HepG2 (cell line): ENCODE measurements around the gene HS6ST2. TPM values are rescaled to one million over a fixed set of nuclear protein-coding genes. Genes with fewer than 3 reads are reported as not detected.

ENCODE experiments used
- CBX2 ChIP-seq, 2 experiments: fragments of 200-600 bp in 1 of 2; sonication (generic); formaldehyde crosslinking in 1 of 2; IDR thresholded peaks; 2 replicates each; pipeline versions ENCODE4 v1.7.0 to v1.8.1; 2018 to 2022; ENCODE audit warnings: low read depth in 2 of 2, low read length in 1 of 2, mild to moderate bottlenecking in 1 of 2, missing genetic modification reagents in 1 of 2
- ESRRA ChIP-seq: sonication (generic); formaldehyde crosslinking; IDR thresholded peaks from 2 replicates; pipeline ENCODE4 v1.5.1; 2020; ENCODE audit warnings: mild to moderate bottlenecking, low read depth, missing genetic modification reagents
- EZH2 ChIP-seq: conservative IDR thresholded peaks from 2 replicates; pipeline ENCODE4 v1.6.1; 2012; ENCODE audit warnings: mild to moderate bottlenecking, low read depth, low read length, moderate library complexity
- HDAC6 ChIP-seq: fragments of 200-600 bp; sonication (generic); IDR thresholded peaks from 2 replicates; pipeline ENCODE4 v1.7.0; 2017; ENCODE audit warnings: mild to moderate bottlenecking, antibody characterized with exemption, low read length, low read depth
- MED13 ChIP-seq: sonication (generic); formaldehyde crosslinking; IDR thresholded peaks from 2 replicates; pipeline ENCODE4 v1.5.0; 2020; ENCODE audit warnings: missing genetic modification reagents
- RCOR2 ChIP-seq: IDR thresholded peaks from 2 replicates; pipeline ENCODE4 v1.6.1; 2016; ENCODE audit warnings: missing biosample characterization, missing genetic modification reagents
- SALL1 ChIP-seq: sonication (generic); formaldehyde crosslinking; IDR thresholded peaks from 2 replicates; pipeline ENCODE4 v1.8.0; 2022; ENCODE audit warnings: mild to moderate bottlenecking, missing genetic modification reagents
- SMYD3 ChIP-seq: sonication (generic); formaldehyde crosslinking; IDR thresholded peaks from 2 replicates; pipeline ENCODE4 v1.8.1; 2023; ENCODE audit warnings: mild to moderate bottlenecking, missing genetic modification reagents
- U2AF1 ChIP-seq: fragments of 200-400 bp; formaldehyde crosslinking; optimal IDR thresholded peaks from 2 replicates; pipeline ENCODE3; 2017; ENCODE audit warnings: mild to moderate bottlenecking, low read depth, low read length
- YEATS2 ChIP-seq: sonication (generic); formaldehyde crosslinking; IDR thresholded peaks from 2 replicates; pipeline ENCODE4 v1.4.0; 2020; ENCODE audit warnings: missing genetic modification reagents, borderline replicate concordance
- ZFX ChIP-seq: sonication (generic); formaldehyde crosslinking; IDR thresholded peaks from 2 replicates; pipeline ENCODE4 v1.4.0; 2020; ENCODE audit warnings: mild to moderate bottlenecking, low read depth, missing genetic modification reagents, moderate library complexity
- ZNF143 ChIP-seq: sonication (generic); formaldehyde crosslinking; IDR thresholded peaks from 2 replicates; pipeline ENCODE4 v1.4.0; 2020; ENCODE audit warnings: missing genetic modification reagents
- ZNF24 ChIP-seq: fragments of 450-650 bp; IDR thresholded peaks from 2 replicates; pipeline ENCODE4 v1.6.1; 2017; ENCODE audit warnings: antibody characterized with exemption, mild to moderate bottlenecking
- ZNF256 ChIP-seq: sonication (generic); formaldehyde crosslinking; conservative IDR thresholded peaks from 2 replicates; pipeline ENCODE4 v1.4.0; 2020; ENCODE audit warnings: missing genetic modification reagents
- ZNF614 ChIP-seq: IDR thresholded peaks from 2 replicates; pipeline ENCODE4 v1.6.1; 2018; ENCODE audit warnings: missing biosample characterization, missing genetic modification reagents, inconsistent platforms, borderline replicate concordance
- ZNF629 ChIP-seq: sonication (generic); formaldehyde crosslinking; conservative IDR thresholded peaks from 2 replicates; pipeline ENCODE4 v1.5.0; 2020; ENCODE audit warnings: missing genetic modification reagents
- ZNF709 ChIP-seq: sonication (generic); formaldehyde crosslinking; IDR thresholded peaks from 2 replicates; pipeline ENCODE4 v1.5.0; 2020; ENCODE audit warnings: mild to moderate bottlenecking, missing genetic modification reagents
- ZNF781 ChIP-seq: sonication (generic); formaldehyde crosslinking; IDR thresholded peaks from 2 replicates; pipeline ENCODE4 v1.5.1; 2020; ENCODE audit warnings: borderline replicate concordance, mild to moderate bottlenecking, missing genetic modification reagents; ENCODE audit errors: not compliant biosample characterization
- polyA plus RNA-seq, 8 experiments: library from polyadenylated mRNA; depleted of rRNA in 3 of 8; stranded (reverse) in 7 of 8; unstranded in 1 of 8; fragments of >200 nt; fragmentation: Illumina TruSeq in 4 of 8; extraction: Trizol in 4 of 8; gene quantifications; 2 replicates each; pipeline versions ENCODE4 v1.2.1 to v1.2.3, GENCODE V29; 2011 to 2016; ENCODE audit warnings: low read depth in 4 of 8, missing spikeins in 1 of 8, mixed read lengths in 1 of 8; ENCODE audit not compliant: insufficient read depth in 1 of 8
- total RNA-seq, 5 experiments: library from RNA; depleted of rRNA; stranded (reverse); fragments of >200 nt; fragmentation: Illumina TruSeq; extraction: Trizol; gene quantifications; 2 replicates each; pipeline ENCODE4 v1.2.3, GENCODE V29; 2016; ENCODE audit warnings: low read depth in 1 of 5
- TF ChIP-seq, protein P1 (sequence below): sonication (generic); formaldehyde crosslinking; IDR thresholded peaks from 2 replicates; pipeline ENCODE4 v1.4.0; 2020; ENCODE audit warnings: mild to moderate bottlenecking, missing genetic modification reagents
- TF ChIP-seq, protein P2 (sequence below): sonication (generic); formaldehyde crosslinking; IDR thresholded peaks from 2 replicates; pipeline ENCODE4 v1.4.0; 2020; ENCODE audit warnings: missing genetic modification reagents
- TF ChIP-seq, protein P3 (sequence below): sonication (generic); formaldehyde crosslinking; IDR thresholded peaks from 2 replicates; pipeline ENCODE4 v1.5.0; 2020; ENCODE audit warnings: missing genetic modification reagents, mild to moderate bottlenecking, borderline replicate concordance
- TF ChIP-seq, protein P4 (sequence below): sonication (generic); formaldehyde crosslinking; IDR thresholded peaks from 2 replicates; pipeline ENCODE4 v1.9.0; 2021; ENCODE audit warnings: missing genetic modification reagents, mild to moderate bottlenecking, borderline replicate concordance
- TF ChIP-seq, protein P5 (sequence below): sonication (generic); formaldehyde crosslinking; IDR thresholded peaks from 2 replicates; pipeline ENCODE4 v1.8.0; 2022; ENCODE audit warnings: missing genetic modification reagents, low read depth, mild to moderate bottlenecking, borderline replicate concordance

HS6ST2 gene
- total and polyA plus RNA-seq, 2 of the 13 experiments (the other 11 are each of a cell fraction or from before 2014, with no cell fraction given) = 0.05 TPM; not detected in 1

DNA sequence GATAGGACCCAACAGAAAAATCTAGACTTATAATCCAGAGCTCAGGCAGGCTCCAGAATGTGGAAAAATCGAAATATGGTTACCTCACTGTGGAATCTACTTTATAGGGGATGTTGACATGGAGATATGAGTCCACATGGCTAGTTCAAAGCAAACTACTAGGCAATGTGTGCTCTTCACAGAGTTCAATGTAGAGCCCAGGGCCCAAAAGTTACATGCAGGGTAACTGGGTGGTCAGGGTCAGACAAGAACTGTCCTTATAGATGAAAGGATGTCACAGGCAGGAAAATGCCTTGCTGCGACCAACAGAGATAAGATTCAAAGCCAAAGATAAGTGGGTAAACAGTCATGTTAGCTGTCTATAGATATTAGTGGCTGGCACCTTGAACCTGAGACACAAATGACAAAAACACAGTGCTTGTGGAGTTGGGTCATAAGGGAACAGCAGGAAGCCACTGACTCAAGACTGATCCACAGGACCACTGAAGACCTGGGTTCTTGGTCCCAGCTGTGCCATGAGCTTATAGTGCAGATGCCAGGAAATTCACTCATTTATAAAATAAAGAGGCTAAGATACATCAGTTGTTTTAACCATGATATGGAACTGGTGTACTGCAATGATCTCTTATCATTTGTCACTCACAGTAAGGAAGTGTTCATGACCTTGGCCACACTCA lies 367.9 kb downstream of the HS6ST2 start (continued):
- TF ChIP-seq ESRRA (CRISPR knock-in tag) (peak; percentile 56; the same call in 1 of the 2 replicates), ZNF24 (no peak), EZH2 (no peak), RCOR2 (CRISPR knock-in tag) (peak; percentile 82), ZFX (peak; percentile 36; the same call in 1 of the 2 replicates), ZNF143 (CRISPR knock-in tag) (no peak), ZNF629 (no peak), U2AF1 (no peak), CBX2 (IDR thresholded peaks at IDR 0.05; ENCODE audit: low read depth, low read length) (no peak), CBX2 (CRISPR knock-in tag; IDR thresholded peaks at IDR 0.05; ENCODE audit: low read depth) (no peak), MED13 (CRISPR knock-in tag) (peak; percentile 85), YEATS2 (CRISPR knock-in tag) (no peak), HDAC6 (no peak), SALL1 (CRISPR knock-in tag) (peak; percentile 98), ZNF256 (CRISPR knock-in tag) (no peak), ZNF781 (CRISPR knock-in tag) (no peak), ZNF709 (CRISPR knock-in tag) (no peak), SMYD3 (no peak), ZNF614 (CRISPR knock-in tag) (peak; percentile 62; the same call in 1 of the 2 replicates)
- TF ChIP-seq, protein P1, sequence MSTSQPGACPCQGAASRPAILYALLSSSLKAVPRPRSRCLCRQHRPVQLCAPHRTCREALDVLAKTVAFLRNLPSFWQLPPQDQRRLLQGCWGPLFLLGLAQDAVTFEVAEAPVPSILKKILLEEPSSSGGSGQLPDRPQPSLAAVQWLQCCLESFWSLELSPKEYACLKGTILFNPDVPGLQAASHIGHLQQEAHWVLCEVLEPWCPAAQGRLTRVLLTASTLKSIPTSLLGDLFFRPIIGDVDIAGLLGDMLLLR = no peak
- TF ChIP-seq, protein P2, sequence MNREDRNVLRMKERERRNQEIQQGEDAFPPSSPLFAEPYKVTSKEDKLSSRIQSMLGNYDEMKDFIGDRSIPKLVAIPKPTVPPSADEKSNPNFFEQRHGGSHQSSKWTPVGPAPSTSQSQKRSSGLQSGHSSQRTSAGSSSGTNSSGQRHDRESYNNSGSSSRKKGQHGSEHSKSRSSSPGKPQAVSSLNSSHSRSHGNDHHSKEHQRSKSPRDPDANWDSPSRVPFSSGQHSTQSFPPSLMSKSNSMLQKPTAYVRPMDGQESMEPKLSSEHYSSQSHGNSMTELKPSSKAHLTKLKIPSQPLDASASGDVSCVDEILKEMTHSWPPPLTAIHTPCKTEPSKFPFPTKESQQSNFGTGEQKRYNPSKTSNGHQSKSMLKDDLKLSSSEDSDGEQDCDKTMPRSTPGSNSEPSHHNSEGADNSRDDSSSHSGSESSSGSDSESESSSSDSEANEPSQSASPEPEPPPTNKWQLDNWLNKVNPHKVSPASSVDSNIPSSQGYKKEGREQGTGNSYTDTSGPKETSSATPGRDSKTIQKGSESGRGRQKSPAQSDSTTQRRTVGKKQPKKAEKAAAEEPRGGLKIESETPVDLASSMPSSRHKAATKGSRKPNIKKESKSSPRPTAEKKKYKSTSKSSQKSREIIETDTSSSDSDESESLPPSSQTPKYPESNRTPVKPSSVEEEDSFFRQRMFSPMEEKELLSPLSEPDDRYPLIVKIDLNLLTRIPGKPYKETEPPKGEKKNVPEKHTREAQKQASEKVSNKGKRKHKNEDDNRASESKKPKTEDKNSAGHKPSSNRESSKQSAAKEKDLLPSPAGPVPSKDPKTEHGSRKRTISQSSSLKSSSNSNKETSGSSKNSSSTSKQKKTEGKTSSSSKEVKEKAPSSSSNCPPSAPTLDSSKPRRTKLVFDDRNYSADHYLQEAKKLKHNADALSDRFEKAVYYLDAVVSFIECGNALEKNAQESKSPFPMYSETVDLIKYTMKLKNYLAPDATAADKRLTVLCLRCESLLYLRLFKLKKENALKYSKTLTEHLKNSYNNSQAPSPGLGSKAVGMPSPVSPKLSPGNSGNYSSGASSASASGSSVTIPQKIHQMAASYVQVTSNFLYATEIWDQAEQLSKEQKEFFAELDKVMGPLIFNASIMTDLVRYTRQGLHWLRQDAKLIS (CRISPR knock-in tag) = no peak
- TF ChIP-seq, protein P3, sequence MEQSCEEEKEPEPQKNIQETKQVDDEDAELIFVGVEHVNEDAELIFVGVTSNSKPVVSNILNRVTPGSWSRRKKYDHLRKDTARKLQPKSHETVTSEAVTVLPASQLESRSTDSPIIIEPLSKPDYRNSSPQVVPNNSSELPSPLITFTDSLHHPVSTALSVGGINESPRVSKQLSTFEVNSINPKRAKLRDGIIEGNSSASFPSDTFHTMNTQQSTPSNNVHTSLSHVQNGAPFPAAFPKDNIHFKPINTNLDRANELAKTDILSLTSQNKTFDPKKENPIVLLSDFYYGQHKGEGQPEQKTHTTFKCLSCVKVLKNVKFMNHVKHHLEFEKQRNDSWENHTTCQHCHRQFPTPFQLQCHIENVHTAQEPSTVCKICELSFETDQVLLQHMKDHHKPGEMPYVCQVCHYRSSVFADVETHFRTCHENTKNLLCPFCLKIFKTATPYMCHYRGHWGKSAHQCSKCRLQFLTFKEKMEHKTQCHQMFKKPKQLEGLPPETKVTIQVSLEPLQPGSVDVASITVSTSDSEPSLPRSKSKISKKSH (CRISPR knock-in tag) = no peak
- TF ChIP-seq, protein P4, sequence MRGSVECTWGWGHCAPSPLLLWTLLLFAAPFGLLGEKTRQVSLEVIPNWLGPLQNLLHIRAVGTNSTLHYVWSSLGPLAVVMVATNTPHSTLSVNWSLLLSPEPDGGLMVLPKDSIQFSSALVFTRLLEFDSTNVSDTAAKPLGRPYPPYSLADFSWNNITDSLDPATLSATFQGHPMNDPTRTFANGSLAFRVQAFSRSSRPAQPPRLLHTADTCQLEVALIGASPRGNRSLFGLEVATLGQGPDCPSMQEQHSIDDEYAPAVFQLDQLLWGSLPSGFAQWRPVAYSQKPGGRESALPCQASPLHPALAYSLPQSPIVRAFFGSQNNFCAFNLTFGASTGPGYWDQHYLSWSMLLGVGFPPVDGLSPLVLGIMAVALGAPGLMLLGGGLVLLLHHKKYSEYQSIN (CRISPR knock-in tag) = no peak
- TF ChIP-seq, protein P5, sequence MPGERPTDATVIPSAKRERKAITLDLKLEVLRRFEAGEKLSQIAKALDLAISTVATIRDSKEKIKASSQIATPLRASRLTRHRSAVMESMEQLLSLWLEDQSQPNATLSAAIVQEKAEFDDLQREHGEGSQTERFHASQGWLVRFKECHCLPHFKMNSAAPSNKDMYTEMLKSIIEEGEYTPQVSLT (CRISPR knock-in tag) = no peak
